ENCODE data around the gene DRD4. TPM values are rescaled to one million over a fixed set of nuclear protein-coding genes. Genes with fewer than 3 reads are reported as not detected.
"Not testable (repeated sequence)": the region's sequence is repeated elsewhere in the genome, so short reads cannot be mapped to it uniquely, and the experiment has no call there.

The DRD4 gene
- total and polyA plus RNA-seq, 9 of the 15 experiments (the other 6 are each of a cell fraction or from before 2014, with no cell fraction given) = 0.04 to 0.95 (median 0.21) TPM; not detected in 5

DNA sequence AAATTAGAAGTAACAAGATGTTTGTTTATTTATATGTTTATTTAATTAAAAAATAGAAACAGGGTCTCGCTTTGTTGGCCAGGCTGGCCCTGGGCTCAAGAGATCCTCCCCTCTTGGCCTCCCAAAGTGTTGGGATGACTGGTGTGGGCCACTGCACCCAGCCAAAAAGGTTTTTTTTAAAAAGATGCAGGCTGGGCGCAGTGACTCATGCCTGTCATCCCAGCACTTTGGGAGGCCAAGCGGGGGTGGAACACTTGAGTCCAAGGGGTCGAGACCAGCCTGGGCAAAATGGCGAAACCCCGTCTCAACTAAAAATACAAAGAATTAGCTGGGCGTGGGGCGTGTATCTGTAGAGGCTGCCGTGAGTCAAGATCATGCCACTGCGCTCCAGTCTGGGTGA lies 13.4 kb downstream of the DRD4 start (continued):
- TF ChIP-seq, protein P1, sequence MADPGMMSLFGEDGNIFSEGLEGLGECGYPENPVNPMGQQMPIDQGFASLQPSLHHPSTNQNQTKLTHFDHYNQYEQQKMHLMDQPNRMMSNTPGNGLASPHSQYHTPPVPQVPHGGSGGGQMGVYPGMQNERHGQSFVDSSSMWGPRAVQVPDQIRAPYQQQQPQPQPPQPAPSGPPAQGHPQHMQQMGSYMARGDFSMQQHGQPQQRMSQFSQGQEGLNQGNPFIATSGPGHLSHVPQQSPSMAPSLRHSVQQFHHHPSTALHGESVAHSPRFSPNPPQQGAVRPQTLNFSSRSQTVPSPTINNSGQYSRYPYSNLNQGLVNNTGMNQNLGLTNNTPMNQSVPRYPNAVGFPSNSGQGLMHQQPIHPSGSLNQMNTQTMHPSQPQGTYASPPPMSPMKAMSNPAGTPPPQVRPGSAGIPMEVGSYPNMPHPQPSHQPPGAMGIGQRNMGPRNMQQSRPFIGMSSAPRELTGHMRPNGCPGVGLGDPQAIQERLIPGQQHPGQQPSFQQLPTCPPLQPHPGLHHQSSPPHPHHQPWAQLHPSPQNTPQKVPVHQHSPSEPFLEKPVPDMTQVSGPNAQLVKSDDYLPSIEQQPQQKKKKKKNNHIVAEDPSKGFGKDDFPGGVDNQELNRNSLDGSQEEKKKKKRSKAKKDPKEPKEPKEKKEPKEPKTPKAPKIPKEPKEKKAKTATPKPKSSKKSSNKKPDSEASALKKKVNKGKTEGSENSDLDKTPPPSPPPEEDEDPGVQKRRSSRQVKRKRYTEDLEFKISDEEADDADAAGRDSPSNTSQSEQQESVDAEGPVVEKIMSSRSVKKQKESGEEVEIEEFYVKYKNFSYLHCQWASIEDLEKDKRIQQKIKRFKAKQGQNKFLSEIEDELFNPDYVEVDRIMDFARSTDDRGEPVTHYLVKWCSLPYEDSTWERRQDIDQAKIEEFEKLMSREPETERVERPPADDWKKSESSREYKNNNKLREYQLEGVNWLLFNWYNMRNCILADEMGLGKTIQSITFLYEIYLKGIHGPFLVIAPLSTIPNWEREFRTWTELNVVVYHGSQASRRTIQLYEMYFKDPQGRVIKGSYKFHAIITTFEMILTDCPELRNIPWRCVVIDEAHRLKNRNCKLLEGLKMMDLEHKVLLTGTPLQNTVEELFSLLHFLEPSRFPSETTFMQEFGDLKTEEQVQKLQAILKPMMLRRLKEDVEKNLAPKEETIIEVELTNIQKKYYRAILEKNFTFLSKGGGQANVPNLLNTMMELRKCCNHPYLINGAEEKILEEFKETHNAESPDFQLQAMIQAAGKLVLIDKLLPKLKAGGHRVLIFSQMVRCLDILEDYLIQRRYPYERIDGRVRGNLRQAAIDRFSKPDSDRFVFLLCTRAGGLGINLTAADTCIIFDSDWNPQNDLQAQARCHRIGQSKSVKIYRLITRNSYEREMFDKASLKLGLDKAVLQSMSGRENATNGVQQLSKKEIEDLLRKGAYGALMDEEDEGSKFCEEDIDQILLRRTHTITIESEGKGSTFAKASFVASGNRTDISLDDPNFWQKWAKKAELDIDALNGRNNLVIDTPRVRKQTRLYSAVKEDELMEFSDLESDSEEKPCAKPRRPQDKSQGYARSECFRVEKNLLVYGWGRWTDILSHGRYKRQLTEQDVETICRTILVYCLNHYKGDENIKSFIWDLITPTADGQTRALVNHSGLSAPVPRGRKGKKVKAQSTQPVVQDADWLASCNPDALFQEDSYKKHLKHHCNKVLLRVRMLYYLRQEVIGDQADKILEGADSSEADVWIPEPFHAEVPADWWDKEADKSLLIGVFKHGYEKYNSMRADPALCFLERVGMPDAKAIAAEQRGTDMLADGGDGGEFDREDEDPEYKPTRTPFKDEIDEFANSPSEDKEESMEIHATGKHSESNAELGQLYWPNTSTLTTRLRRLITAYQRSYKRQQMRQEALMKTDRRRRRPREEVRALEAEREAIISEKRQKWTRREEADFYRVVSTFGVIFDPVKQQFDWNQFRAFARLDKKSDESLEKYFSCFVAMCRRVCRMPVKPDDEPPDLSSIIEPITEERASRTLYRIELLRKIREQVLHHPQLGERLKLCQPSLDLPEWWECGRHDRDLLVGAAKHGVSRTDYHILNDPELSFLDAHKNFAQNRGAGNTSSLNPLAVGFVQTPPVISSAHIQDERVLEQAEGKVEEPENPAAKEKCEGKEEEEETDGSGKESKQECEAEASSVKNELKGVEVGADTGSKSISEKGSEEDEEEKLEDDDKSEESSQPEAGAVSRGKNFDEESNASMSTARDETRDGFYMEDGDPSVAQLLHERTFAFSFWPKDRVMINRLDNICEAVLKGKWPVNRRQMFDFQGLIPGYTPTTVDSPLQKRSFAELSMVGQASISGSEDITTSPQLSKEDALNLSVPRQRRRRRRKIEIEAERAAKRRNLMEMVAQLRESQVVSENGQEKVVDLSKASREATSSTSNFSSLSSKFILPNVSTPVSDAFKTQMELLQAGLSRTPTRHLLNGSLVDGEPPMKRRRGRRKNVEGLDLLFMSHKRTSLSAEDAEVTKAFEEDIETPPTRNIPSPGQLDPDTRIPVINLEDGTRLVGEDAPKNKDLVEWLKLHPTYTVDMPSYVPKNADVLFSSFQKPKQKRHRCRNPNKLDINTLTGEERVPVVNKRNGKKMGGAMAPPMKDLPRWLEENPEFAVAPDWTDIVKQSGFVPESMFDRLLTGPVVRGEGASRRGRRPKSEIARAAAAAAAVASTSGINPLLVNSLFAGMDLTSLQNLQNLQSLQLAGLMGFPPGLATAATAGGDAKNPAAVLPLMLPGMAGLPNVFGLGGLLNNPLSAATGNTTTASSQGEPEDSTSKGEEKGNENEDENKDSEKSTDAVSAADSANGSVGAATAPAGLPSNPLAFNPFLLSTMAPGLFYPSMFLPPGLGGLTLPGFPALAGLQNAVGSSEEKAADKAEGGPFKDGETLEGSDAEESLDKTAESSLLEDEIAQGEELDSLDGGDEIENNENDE (IDR thresholded peaks at IDR 0.05; ENCODE audit: low read depth, low read length) = no peak

DNA sequence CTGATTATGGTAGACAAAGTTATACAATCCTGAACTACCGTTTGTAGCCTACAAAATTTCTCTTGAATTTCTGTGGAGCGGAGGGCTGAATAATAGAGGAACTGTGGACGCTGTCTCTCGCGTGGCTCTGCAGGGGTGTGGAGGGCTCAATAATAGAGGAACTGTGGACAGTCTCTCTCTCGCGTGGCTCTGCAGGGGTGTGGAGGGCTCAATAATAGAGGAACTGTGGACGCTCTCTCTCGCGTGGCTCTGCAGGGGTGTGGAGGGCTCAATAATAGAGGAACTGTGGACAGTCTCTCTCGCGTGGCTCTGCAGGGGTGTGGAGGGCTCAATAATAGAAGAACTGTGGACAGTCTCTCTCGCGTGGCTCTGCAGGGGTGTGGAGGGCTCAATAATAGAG lies 16.1 kb downstream of the DRD4 start:
- H3K4me1 ChIP-seq (replicated peaks in 1 of 2; ENCODE audit: control insufficient read depth in 2 of 2, insufficient read depth in 2 of 2, low read length in 2 of 2); H3K27ac ChIP-seq (ENCODE audit: extremely low read depth, low read depth, low read length); H3K9me3 ChIP-seq (replicated peaks; ENCODE audit: control insufficient read depth, insufficient read depth, low read depth, low read length); DNase-seq (ENCODE audit: extremely low read depth in 1 of 4, low spot score in 3 of 4); in situ Hi-C loops (cut with MboI); H3K4me3 ChIP-seq; BruUV-seq (replicated peaks); H3K4me2 ChIP-seq (ENCODE audit: insufficient read depth, low read length); H4K20me1 ChIP-seq (replicated peaks; ENCODE audit: control insufficient read depth, insufficient read depth, low read length); ATAC-seq; H3K27me3 ChIP-seq (ENCODE audit: control insufficient read depth in 2 of 2, insufficient read depth in 2 of 2, low read length in 2 of 2); H2AFZ ChIP-seq (ENCODE audit: low read depth, low read length); intact Hi-C loops (cut with micrococcal nuclease); H3K9me1 ChIP-seq (ENCODE audit: control insufficient read depth, insufficient read depth, low read length); H3K9ac ChIP-seq (ENCODE audit: insufficient read depth in 1 of 2, low read depth in 2 of 2, low read length in 2 of 2); CTCF ChIA-PET (ENCODE audit: low intra/inter-chr PET ratio); FAIRE-seq; H3K79me2 ChIP-seq (ENCODE audit: control insufficient read depth, insufficient read depth, low read length): not testable (repeated sequence)
- WGBS (ENCODE audit: insufficient coverage, low coverage, missing lambda C conversion rate) = 89% methylated on average over 14 of the region's 14 CpGs
- H3K36me3 ChIP-seq (ENCODE audit: control insufficient read depth, insufficient read depth, low read length) = peaks cover 77% of the 10 kb centered on the region; the same call in 2 of the 3 replicates
- POLR2A ChIA-PET = interaction anchor here (0.6 kb wide), 1 partner anchor 10 kb away, joined by 3 read pairs; no protein-coding TSS in a partner anchor
